Esophagus muscularis mucosa (tissue), 4 donors: ENCODE measurements around the gene TMC5. TPM values are rescaled to one million over a fixed set of nuclear protein-coding genes. Genes with fewer than 3 reads are reported as not detected.
A peak's percentile ranks its signal among the peaks of the same experiment; 100 is the strongest.

Experiments
- DNase-seq: peaks from one replicate; pipeline ENCODE4 v3.0.0-alpha.2; 2017; ENCODE audit errors: extremely low spot score
- H3K27ac ChIP-seq, 4 donors: fragments of 200-600 bp; sonication (generic); replicated peaks in 1 of 4; 1 replicate in 3 of 4; 2 replicates in 1 of 4; pipeline ENCODE4 v1.5.1; 2016 to 2019; ENCODE audit warnings: mild to moderate bottlenecking in 1 of 4
- H3K27me3 ChIP-seq, 4 donors: fragments of 200-600 bp; sonication (generic); one replicate each; pipeline versions ENCODE4 v1.5.1 to v1.6.0; 2016 to 2019
- H3K36me3 ChIP-seq, 4 donors: fragments of 200-600 bp; sonication (generic); one replicate each; pipeline ENCODE4 v1.5.1; 2016 to 2019
- H3K4me1 ChIP-seq, 4 donors: fragments of 200-600 bp; sonication (generic); one replicate each; pipeline ENCODE4 v1.5.1; 2016 to 2019
- H3K4me3 ChIP-seq, 4 donors: fragments of 200-600 bp; sonication (generic); 1 replicate in 2 of 4; 2 replicates in 2 of 4; pipeline ENCODE4 v1.5.1; 2016 to 2019; ENCODE audit warnings: mild to moderate bottlenecking in 4 of 4, moderate library complexity in 1 of 4
- H3K9me3 ChIP-seq, 4 donors: fragments of 200-600 bp; sonication (generic); 1 replicate in 3 of 4; 2 replicates in 1 of 4; pipeline ENCODE4 v1.5.1; 2016 to 2019
- CTCF ChIP-seq, 3 experiments: fragments of 200-600 bp in 2 of 3; fragments of 450-650 bp in 1 of 3; sonication (generic) in 2 of 3; IDR thresholded peaks; one replicate each; pipeline ENCODE4 v1.5.1; 2017 to 2019; ENCODE audit warnings: antibody characterized with exemption in 3 of 3, mild to moderate bottlenecking in 2 of 3, moderate library complexity in 1 of 3
- EP300 ChIP-seq: sonication (generic); formaldehyde crosslinking; IDR thresholded peaks from one replicate; pipeline ENCODE4 v1.6.1; 2017; ENCODE audit warnings: antibody characterized with exemption
- POLR2A ChIP-seq: fragments of 450-650 bp; IDR thresholded peaks from one replicate; pipeline ENCODE4 v1.6.1; 2017; ENCODE audit warnings: antibody characterized with exemption, moderate library complexity, mild to moderate bottlenecking, low read depth
- POLR2AphosphoS5 ChIP-seq, 2 donors: sonication (generic); formaldehyde crosslinking; IDR thresholded peaks; one replicate each; pipeline ENCODE4 v1.6.1; 2017; ENCODE audit warnings: antibody characterized with exemption in 2 of 2
- WGBS: methylation state at CpG from one replicate; pipeline ENCODE4 v1.1.5; 2018; 5-methylcytosine and 5-hydroxymethylcytosine counted together
- intact Hi-C: fragments of 100-400 bp; cut with DNase I; formaldehyde crosslinking; loops from one replicate; pipeline ENCODE4 v1.15.1; 2023
- total RNA-seq, 4 donors: library from RNA; depleted of rRNA; stranded (reverse); fragments of >200 nt; gene quantifications; one replicate each; pipeline versions ENCODE4 v1.1.0 to v1.2.1, GENCODE V29; 2016

Gene TMC5
- total RNA-seq, 4 donors from 2014 or later, result under 0.01 to 0.42 (median 0.12) TPM

DNA sequence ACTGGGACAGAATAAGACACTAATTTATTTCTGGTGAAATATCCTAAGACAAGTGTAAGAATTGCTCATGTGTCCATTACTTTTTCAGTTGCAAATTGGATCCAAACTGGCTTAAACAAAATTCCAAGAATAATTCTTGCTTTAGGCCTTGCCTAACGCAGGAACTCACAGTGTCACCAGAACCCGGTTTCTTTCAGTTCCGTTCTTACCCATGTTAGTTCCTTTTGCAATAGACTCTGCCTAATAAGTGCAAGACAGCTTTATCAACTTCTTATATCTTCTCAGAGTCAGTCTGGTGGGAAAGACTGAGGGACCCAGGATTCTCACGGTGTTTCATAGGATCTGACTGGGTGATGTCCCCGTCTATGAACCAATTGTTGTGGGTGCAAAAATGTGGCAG lies 79.5 kb downstream of the TMC5 start:
- no peaks in the 10 kb centered on the region for H3K4me1 ChIP-seq
- H3K4me3 ChIP-seq, result no peak overlapping the region
- TF ChIP-seq EP300 (no peak), POLR2A (no peak), CTCF (IDR thresholded peaks at IDR 0.05) (no peak), POLR2AphosphoS5 (IDR thresholded peaks at IDR 0.05) (no peak)
- DNase-seq, result no peak
- 59% methylated on average over 5 of the region's 5 CpGs for WGBS
- H3K9me3 ChIP-seq, result no peaks in the 10 kb centered on the region
- H3K36me3 ChIP-seq, result peaks cover 12 to 43% (median 28%) of the 10 kb centered on the region in 4 donors
- H3K27me3 ChIP-seq, result no peaks in the 10 kb centered on the region
- intact Hi-C loops, result loop anchor here (10.0 kb wide), 1 partner anchor 342 kb away; no protein-coding TSS in a partner anchor
- H3K27ac ChIP-seq, result no peak overlapping the region

- Histone ChIP-seq H3K27ac (no peak overlapping the region), H3K9me3 (no peaks in the 10 kb centered on the region), H3K4me1 (no peaks in the 10 kb centered on the region), H3K27me3 (no peaks in the 10 kb centered on the region), H3K4me3 (no peak overlapping the region), H3K36me3 (peaks cover 24 to 61% (median 46%) of the 10 kb centered on the region in 4 donors)
- 88% methylated on average over 5 of the region's 5 CpGs for WGBS
- intact Hi-C loops, result loop anchor here (10.0 kb wide), 1 partner anchor 344 kb away; no protein-coding TSS in a partner anchor
- no peak for DNase-seq
- TF ChIP-seq EP300, result no peak
- no peak for TF ChIP-seq POLR2AphosphoS5 (IDR thresholded peaks at IDR 0.05)
- TF ChIP-seq CTCF (IDR thresholded peaks at IDR 0.05), result no peak
Observed at GRCh38 chr16:19499006-19499405, 81.3 kb downstream of the TMC5 start.

GRCh38 chr16:19499481-19499880 lies 81.8 kb downstream of the TMC5 start:
- H3K9me3 ChIP-seq, result no peaks in the 10 kb centered on the region
- peaks cover 29 to 66% (median 51%) of the 10 kb centered on the region in 4 donors for H3K36me3 ChIP-seq
- H3K27ac ChIP-seq, result no peak overlapping the region
- intact Hi-C loops, result loop anchor here (10.0 kb wide), 1 partner anchor 345 kb away; no protein-coding TSS in a partner anchor
- H3K4me1 ChIP-seq, result no peaks in the 10 kb centered on the region
- no peak for DNase-seq
- H3K27me3 ChIP-seq, result no peaks in the 10 kb centered on the region
- 91% methylated on average over 3 of the region's 3 CpGs for WGBS
- no peak overlapping the region for H3K4me3 ChIP-seq
- TF ChIP-seq POLR2AphosphoS5 (IDR thresholded peaks at IDR 0.05) (no peak), POLR2A (no peak), EP300 (no peak), CTCF (IDR thresholded peaks at IDR 0.05) (no peak)

DNA sequence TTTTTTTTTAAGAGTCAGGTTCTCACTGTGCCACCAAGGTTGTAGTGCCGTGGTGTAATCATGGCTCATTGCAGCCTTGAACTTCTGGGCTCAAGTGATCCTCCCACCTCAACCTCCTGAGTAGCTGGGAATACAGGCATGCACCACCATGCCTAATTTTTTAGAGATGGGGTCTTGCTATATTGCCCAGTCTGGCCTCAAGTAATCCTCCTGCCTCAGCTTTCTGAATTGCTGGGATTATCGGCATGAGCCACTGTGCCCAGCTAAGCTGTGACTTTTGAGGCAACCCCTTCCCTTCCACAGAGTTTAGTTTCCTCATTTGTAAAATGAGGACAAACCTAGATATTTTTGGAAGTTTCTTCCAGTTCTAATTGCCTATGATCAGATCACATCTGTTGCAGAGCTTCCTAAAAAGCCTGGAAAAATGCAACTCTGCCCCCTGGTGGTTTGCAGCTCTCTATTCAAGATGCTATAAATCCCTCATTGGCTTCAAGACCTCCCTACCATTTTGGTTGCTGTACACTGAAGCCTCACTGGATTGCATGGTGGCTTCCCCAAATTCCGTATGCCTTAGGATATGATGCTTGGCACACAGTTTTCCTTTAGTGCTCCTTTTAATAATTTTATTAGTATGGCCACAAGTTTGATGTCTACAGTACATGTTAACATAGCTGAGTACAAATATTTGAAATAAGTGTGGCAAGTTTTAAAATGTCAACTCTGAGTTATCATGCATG lies 84.9 kb downstream of the TMC5 start:
- H3K27me3 ChIP-seq, result no peaks in the 10 kb centered on the region
- 89% methylated on average over 3 of the region's 3 CpGs for WGBS
- intact Hi-C loops, result loop anchor here (2.0 kb wide), 1 partner anchor 416 kb away; no protein-coding TSS in a partner anchor
- peaks cover 39 to 95% (median 74%) of the 10 kb centered on the region in 4 donors for H3K36me3 ChIP-seq
- TF ChIP-seq EP300, result no peak
- no peak for TF ChIP-seq POLR2A
- peak; percentile 52 to 76 (median 69) for TF ChIP-seq CTCF (IDR thresholded peaks at IDR 0.05)
- TF ChIP-seq POLR2AphosphoS5 (IDR thresholded peaks at IDR 0.05), result no peak
- no peak overlapping the region for H3K4me3 ChIP-seq
- H3K9me3 ChIP-seq, result no peaks in the 10 kb centered on the region
- no peak overlapping the region for H3K27ac ChIP-seq
- peaks cover 0 to 14% (median 9%) of the 10 kb centered on the region in 4 donors for H3K4me1 ChIP-seq
- peak; percentile 92 for DNase-seq
